Epithelial cell of esophagus (primary cell): Measurements from ENCODE around the gene HLA-E.

Experiments
- DNase-seq: peaks from one replicate; pipeline ENCODE4 v3.0.0; 2010; ENCODE audit warnings: low read depth
- H3K4me3 ChIP-seq: 2 replicates; pipeline ENCODE4 v1.5.1; 2011; ENCODE audit warnings: mild to moderate bottlenecking, low read length, control low read depth
- TF ChIP-seq, protein P1 (sequence below): IDR thresholded peaks from 2 replicates; pipeline ENCODE4 v1.5.1; 2011; ENCODE audit warnings: low read depth, mild to moderate bottlenecking, low read length, control low read depth, inconsistent platforms; ENCODE audit not compliant: insufficient read depth; ENCODE audit errors: missing control alignments

HLA-E gene

DNA sequence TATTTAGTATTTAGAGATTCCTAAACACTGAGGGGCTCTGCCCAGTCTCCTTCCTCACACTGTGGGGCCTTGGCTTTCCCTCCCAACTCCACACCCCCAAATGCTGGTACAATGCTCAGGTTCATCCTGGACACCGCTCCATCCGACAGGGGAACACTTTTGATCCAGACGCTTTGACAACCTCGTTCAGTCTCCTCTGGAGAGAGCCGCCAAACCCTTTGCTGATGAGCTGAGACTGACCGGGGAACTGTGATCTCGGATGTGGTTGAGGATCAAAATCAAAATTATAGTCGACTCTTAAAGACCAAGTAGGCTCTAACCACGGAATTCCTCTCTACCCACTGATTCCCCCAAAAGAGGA is 38.8 kb upstream of the HLA-E start:
- no peak overlapping the region for H3K4me3 ChIP-seq
- TF ChIP-seq, protein P1, sequence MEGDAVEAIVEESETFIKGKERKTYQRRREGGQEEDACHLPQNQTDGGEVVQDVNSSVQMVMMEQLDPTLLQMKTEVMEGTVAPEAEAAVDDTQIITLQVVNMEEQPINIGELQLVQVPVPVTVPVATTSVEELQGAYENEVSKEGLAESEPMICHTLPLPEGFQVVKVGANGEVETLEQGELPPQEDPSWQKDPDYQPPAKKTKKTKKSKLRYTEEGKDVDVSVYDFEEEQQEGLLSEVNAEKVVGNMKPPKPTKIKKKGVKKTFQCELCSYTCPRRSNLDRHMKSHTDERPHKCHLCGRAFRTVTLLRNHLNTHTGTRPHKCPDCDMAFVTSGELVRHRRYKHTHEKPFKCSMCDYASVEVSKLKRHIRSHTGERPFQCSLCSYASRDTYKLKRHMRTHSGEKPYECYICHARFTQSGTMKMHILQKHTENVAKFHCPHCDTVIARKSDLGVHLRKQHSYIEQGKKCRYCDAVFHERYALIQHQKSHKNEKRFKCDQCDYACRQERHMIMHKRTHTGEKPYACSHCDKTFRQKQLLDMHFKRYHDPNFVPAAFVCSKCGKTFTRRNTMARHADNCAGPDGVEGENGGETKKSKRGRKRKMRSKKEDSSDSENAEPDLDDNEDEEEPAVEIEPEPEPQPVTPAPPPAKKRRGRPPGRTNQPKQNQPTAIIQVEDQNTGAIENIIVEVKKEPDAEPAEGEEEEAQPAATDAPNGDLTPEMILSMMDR, result no peak

GRCh38 chr6:30450909-30451841 is 38.1 kb upstream of the HLA-E start:
- DNase-seq, result peak; percentile 50
- no peak overlapping the region for H3K4me3 ChIP-seq
- TF ChIP-seq, protein P1, result no peak

More for the DNA sequence above, 38.8 kb upstream of the HLA-E start:
- DNase-seq, result no peak

DNA sequence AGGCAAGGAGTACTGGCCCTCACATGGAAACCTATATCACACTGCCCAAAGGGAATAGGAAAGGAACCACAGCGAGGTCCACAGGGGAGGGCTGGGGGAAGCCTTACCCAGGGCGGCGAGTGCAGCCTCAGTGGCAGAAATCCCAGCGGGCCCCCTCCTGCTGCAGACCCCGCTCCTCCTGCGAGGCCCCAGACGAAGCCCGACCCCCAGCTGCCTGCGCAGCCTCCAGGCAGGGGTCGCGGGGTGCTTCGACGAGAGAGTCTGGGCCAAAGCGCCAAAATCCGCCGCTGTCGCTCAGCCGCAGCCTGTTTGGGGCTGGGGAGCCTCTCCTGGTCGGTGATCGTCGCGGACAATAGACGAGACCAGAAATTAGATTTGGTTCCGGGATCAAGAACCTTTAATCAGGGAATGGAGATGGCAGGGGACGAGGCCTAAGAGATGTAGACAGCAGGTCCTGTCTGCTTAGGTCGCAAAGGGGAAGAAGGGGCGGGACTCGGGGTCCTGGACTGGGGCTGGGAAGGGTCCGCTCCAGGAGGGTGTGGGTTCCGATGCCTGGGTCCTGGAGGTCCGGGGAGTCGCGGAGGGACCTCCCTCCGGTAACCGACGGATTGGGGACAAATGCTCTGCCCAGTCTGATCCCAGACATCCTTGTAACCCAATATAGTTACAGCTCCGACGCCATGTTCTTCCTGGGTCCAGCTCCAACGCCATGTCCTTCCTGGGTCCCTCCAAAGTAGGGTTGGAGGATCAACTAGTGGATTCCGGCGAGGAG is 36.4 kb upstream of the HLA-E start:
- TF ChIP-seq, protein P1, result no peak
- DNase-seq, result no peak
- no peak overlapping the region for H3K4me3 ChIP-seq

- peak; percentile 65 for DNase-seq
- TF ChIP-seq, protein P1, result peak; percentile 61
- H3K4me3 ChIP-seq, result no peak overlapping the region
These were observed 35.7 kb upstream of the HLA-E start for GRCh38 chr6:30453508-30454116.

GRCh38 chr6:30459145-30459544 is 30.2 kb upstream of the HLA-E start:
- no peak overlapping the region for H3K4me3 ChIP-seq
- TF ChIP-seq, protein P1, result no peak
- DNase-seq, result no peak

DNA sequence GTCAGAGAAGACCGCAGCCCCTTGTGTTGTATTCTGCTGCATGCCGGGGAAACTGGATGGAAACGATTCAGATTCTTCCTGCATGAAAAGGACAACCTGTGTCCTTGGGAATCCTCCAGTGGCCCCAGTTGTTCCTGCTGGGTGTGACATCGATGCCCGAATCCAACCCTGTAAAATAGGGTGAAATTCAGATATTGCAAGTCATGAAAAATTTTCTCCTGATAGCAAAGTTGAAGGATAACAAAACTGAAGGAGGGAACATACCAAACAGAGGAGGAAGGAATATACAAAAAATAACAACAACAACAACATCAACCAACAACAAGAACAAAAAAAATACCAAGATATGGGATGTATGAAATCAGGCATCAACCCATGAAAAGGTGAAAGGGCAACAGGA is 28.3 kb upstream of the HLA-E start:
- no peak for DNase-seq
- TF ChIP-seq, protein P1, result no peak
- H3K4me3 ChIP-seq, result no peak overlapping the region
